H1 (cell line): ENCODE results near the gene MACROD2. TPM values are rescaled to one million over a fixed set of nuclear protein-coding genes. Genes with fewer than 3 reads are reported as not detected.

Experiments used
- CTCF ChIA-PET: fragments of 300-600 bp; sonication (Branson Sonifier 250); formaldehyde crosslinking; loops from one replicate; lab custom pipeline; 2021; ENCODE audit not compliant: partially characterized antibody; lab: Charles Lee
- POLR2A ChIA-PET: fragments of 300-600 bp; sonication (Branson Sonifier 250); formaldehyde crosslinking; loops from one replicate; lab custom pipeline; 2021; ENCODE audit warnings: inconsistent platforms; ENCODE audit not compliant: partially characterized antibody; lab: Charles Lee
- DNase-seq, 2 experiments: peaks; one replicate each; pipeline versions ENCODE4 v3.0.0 to v3.0.0-alpha.2; 2010 to 2022; ENCODE audit warnings: low spot score in 2 of 2, low read depth in 1 of 2, mixed read lengths in 1 of 2
- FAIRE-seq: peaks from 2 replicates; lab custom pipeline; 2011; peaks lifted over from hg19 to GRCh38; lab: Jason Lieb, UNC
- H2AFZ ChIP-seq: 2 replicates; pipeline ENCODE4 v1.8.1; 2012; ENCODE audit warnings: low read length, inconsistent platforms
- H2AK5ac ChIP-seq: 2 replicates; pipeline ENCODE4 v1.6.1; 2013; ENCODE audit warnings: low read depth, low read length
- H2BK120ac ChIP-seq: replicated peaks from 2 replicates; pipeline ENCODE3; 2013; ENCODE audit warnings: low read depth, low read length, inconsistent platforms
- H2BK12ac ChIP-seq: 2 replicates; pipeline ENCODE4 v1.6.1; 2013; ENCODE audit warnings: low read depth, low read length
- H2BK15ac ChIP-seq: 2 replicates; pipeline ENCODE4 v1.6.1; 2013; ENCODE audit warnings: low read length
- H2BK20ac ChIP-seq: 2 replicates; pipeline ENCODE4 v1.6.1; 2013; ENCODE audit warnings: low read length
- H2BK5ac ChIP-seq: 2 replicates; pipeline ENCODE4 v1.6.1; 2013; ENCODE audit warnings: low read depth, low read length
- H3K14ac ChIP-seq: 2 replicates; pipeline ENCODE4 v1.6.1; 2013; ENCODE audit warnings: inconsistent platforms; ENCODE audit not compliant: insufficient read length
- H3K18ac ChIP-seq: 2 replicates; pipeline ENCODE4 v1.6.1; 2013; ENCODE audit warnings: low read length; ENCODE audit errors: extremely low read depth
- H3K23ac ChIP-seq: 2 replicates; pipeline ENCODE4 v1.6.1; 2013; ENCODE audit warnings: inconsistent platforms; ENCODE audit not compliant: insufficient read length
- H3K23me2 ChIP-seq: 2 replicates; pipeline ENCODE4 v1.6.1; 2013; ENCODE audit warnings: low read depth, low read length
- H3K27ac ChIP-seq: 2 replicates; pipeline ENCODE4 v1.6.1; 2011; ENCODE audit warnings: low read depth, low read length, inconsistent platforms
- H3K27me3 ChIP-seq, 4 experiments: replicated peaks in 1 of 4; 1 replicate in 1 of 4; 2 replicates in 3 of 4; pipeline versions ENCODE4 v1.6.1 to v1.8.1; 2011 to 2013; ENCODE audit warnings: low read length in 3 of 4, mild to moderate bottlenecking in 3 of 4, inconsistent platforms in 2 of 4, mixed read lengths in 2 of 4, moderate library complexity in 1 of 4; ENCODE audit not compliant: control insufficient read depth in 3 of 4, insufficient read depth in 3 of 4; ENCODE audit errors: extremely low read depth in 1 of 4
- H3K36me3 ChIP-seq, 4 experiments: 2 replicates each; pipeline versions ENCODE4 v1.6.1 to v1.8.1; 2011 to 2013; ENCODE audit warnings: mild to moderate bottlenecking in 4 of 4, low read length in 3 of 4, moderate library complexity in 2 of 4, control low read depth in 1 of 4, inconsistent platforms in 1 of 4; ENCODE audit not compliant: insufficient read depth in 4 of 4, control insufficient read depth in 2 of 4
- H3K4ac ChIP-seq: replicated peaks from 2 replicates; pipeline ENCODE3; 2013; ENCODE audit warnings: low read length, low read depth, mixed read lengths, inconsistent platforms; ENCODE audit not compliant: insufficient read length
- H3K4me1 ChIP-seq, 4 experiments: replicated peaks in 1 of 4; 1 replicate in 1 of 4; 2 replicates in 3 of 4; pipeline versions ENCODE4 v1.6.1 to v1.8.1; 2011 to 2013; ENCODE audit warnings: low read length in 3 of 4, inconsistent platforms in 2 of 4, mixed read lengths in 1 of 4; ENCODE audit not compliant: insufficient read depth in 4 of 4, control insufficient read depth in 3 of 4
- H3K4me2 ChIP-seq, 2 experiments: 2 replicates each; pipeline versions ENCODE4 v1.6.1 to v1.8.1; 2011 to 2013; ENCODE audit warnings: low read depth in 2 of 2, low read length in 2 of 2, control low read depth in 1 of 2, inconsistent platforms in 1 of 2, mild to moderate bottlenecking in 1 of 2; ENCODE audit not compliant: insufficient read depth in 1 of 2
- H3K4me3 ChIP-seq, 4 experiments: fragments of 200-600, 300-600 bp in 1 of 4; sonication (generic), shearing (Covaris generic), sonication (Bioruptor Twin) in 1 of 4; 2 replicates each; pipeline versions ENCODE4 v1.5.1 to v1.8.1; 2011 to 2016; ENCODE audit warnings: low read length in 4 of 4, low read depth in 3 of 4, control low read depth in 2 of 4, inconsistent platforms in 2 of 4, mild to moderate bottlenecking in 2 of 4, mixed read lengths in 1 of 4, moderate library complexity in 1 of 4; ENCODE audit not compliant: insufficient read depth in 2 of 4; ENCODE audit errors: extremely low read depth in 1 of 4
- H3K56ac ChIP-seq: replicated peaks from 2 replicates; pipeline ENCODE3; 2013; ENCODE audit warnings: low read depth, mild to moderate bottlenecking, mixed read lengths, low read length, inconsistent platforms; ENCODE audit not compliant: insufficient read length
- H3K79me1 ChIP-seq: 2 replicates; pipeline ENCODE4 v1.6.1; 2013; ENCODE audit warnings: low read depth, low read length, control low read depth
- H3K79me2 ChIP-seq, 2 experiments: 2 replicates each; pipeline versions ENCODE4 v1.6.1 to v1.8.1; 2012 to 2013; ENCODE audit warnings: low read length in 2 of 2, mild to moderate bottlenecking in 2 of 2, inconsistent platforms in 1 of 2; ENCODE audit not compliant: insufficient read depth in 2 of 2, control insufficient read depth in 1 of 2
- H3K9ac ChIP-seq, 4 experiments: replicated peaks in 1 of 4; 1 replicate in 1 of 4; 2 replicates in 3 of 4; pipeline versions ENCODE4 v1.6.1 to v1.8.1; 2011 to 2013; ENCODE audit warnings: low read depth in 3 of 4, low read length in 3 of 4, control low read depth in 2 of 4, mild to moderate bottlenecking in 2 of 4, moderate library complexity in 2 of 4, inconsistent platforms in 1 of 4; ENCODE audit errors: extremely low read depth in 1 of 4
- H3K9me3 ChIP-seq, 2 experiments: 2 replicates each; pipeline versions ENCODE4 v1.6.1 to v1.8.1; 2012 to 2013; ENCODE audit warnings: mild to moderate bottlenecking in 2 of 2, moderate library complexity in 2 of 2, control low read depth in 1 of 2, inconsistent platforms in 1 of 2, low read depth in 1 of 2, low read length in 1 of 2, mixed read lengths in 1 of 2; ENCODE audit not compliant: insufficient read depth in 2 of 2
- H4K20me1 ChIP-seq, 2 experiments: replicated peaks in 1 of 2; 2 replicates each; pipeline versions ENCODE3 to v1.8.1; 2011 to 2013; ENCODE audit warnings: inconsistent platforms in 2 of 2, low read length in 2 of 2, mild to moderate bottlenecking in 1 of 2; ENCODE audit not compliant: insufficient read depth in 2 of 2, control insufficient read depth in 1 of 2
- H4K5ac ChIP-seq: 2 replicates; pipeline ENCODE4 v1.6.1; 2013; ENCODE audit warnings: low read length, low read depth, mixed read lengths, inconsistent platforms; ENCODE audit not compliant: insufficient read length
- H4K8ac ChIP-seq: 2 replicates; pipeline ENCODE4 v1.8.0; 2013; ENCODE audit warnings: mild to moderate bottlenecking, moderate library complexity, low read length, inconsistent platforms; ENCODE audit not compliant: insufficient read depth; ENCODE audit errors: extremely low read depth
- H4K91ac ChIP-seq: replicated peaks from 2 replicates; pipeline ENCODE3; 2013; ENCODE audit warnings: low read length, mixed read lengths, inconsistent platforms; ENCODE audit not compliant: insufficient read length
- ASH2L ChIP-seq: fragments of 200-600, 300-600 bp; sonication (generic); IDR thresholded peaks from one replicate; pipeline ENCODE4 v1.7.1; 2017; ENCODE audit warnings: low read length
- CEBPB ChIP-seq: IDR thresholded peaks from 2 replicates; pipeline ENCODE4 v1.6.1; 2012; ENCODE audit warnings: low read depth, low read length
- GABPA ChIP-seq: IDR thresholded peaks from 2 replicates; pipeline ENCODE4 v1.6.1; 2011; ENCODE audit warnings: mild to moderate bottlenecking, low read length, moderate library complexity, borderline replicate concordance; ENCODE audit not compliant: insufficient read depth
- KDM5A ChIP-seq: fragments of 200-600 bp; IDR thresholded peaks from 2 replicates; pipeline ENCODE4 v1.7.1; 2012; ENCODE audit warnings: mild to moderate bottlenecking, low read length, inconsistent platforms, mixed read lengths
- NANOG ChIP-seq: IDR thresholded peaks from 2 replicates; pipeline ENCODE4 v1.6.1; 2011; ENCODE audit warnings: low read length, low read depth, mild to moderate bottlenecking, inconsistent platforms; ENCODE audit not compliant: insufficient read depth, poor library complexity, severe bottlenecking
- NRF1 ChIP-seq: IDR thresholded peaks from 2 replicates; pipeline ENCODE4 v1.6.1; 2011; ENCODE audit warnings: mild to moderate bottlenecking, low read depth, low read length, improper control_type of control experiment
- RAD21 ChIP-seq, 2 experiments: IDR thresholded peaks in 1 of 2; conservative IDR thresholded peaks in 1 of 2; 2 replicates each; pipeline ENCODE4 v1.6.1; 2011; ENCODE audit warnings: low read depth in 2 of 2, low read length in 2 of 2, improper control_type of control experiment in 1 of 2, inconsistent platforms in 1 of 2, mild to moderate bottlenecking in 1 of 2, moderate library complexity in 1 of 2
- RNF2 ChIP-seq: fragments of 200-900, 300-1000 bp; sonication (generic); IDR thresholded peaks from 2 replicates; pipeline ENCODE4 v1.7.1; 2016; ENCODE audit warnings: borderline replicate concordance, low read depth, mild to moderate bottlenecking, antibody characterized with exemption, low read length; ENCODE audit not compliant: poor library complexity, severe bottlenecking; ENCODE audit errors: missing control alignments
- SAP30 ChIP-seq: fragments of 300-600 bp; sonication (generic); IDR thresholded peaks from 2 replicates; pipeline ENCODE4 v1.7.1; 2012; ENCODE audit warnings: low read length, moderate library complexity, mild to moderate bottlenecking, inconsistent platforms; ENCODE audit not compliant: insufficient read depth, insufficient replicate concordance
- SIN3A ChIP-seq, 2 experiments: IDR thresholded peaks in 1 of 2; conservative IDR thresholded peaks in 1 of 2; 2 replicates each; pipeline ENCODE4 v1.6.1; 2011 to 2012; ENCODE audit warnings: low read length in 2 of 2, improper control_type of control experiment in 1 of 2, low read depth in 1 of 2, mild to moderate bottlenecking in 1 of 2
- SIRT6 ChIP-seq: IDR thresholded peaks from one replicate; pipeline ENCODE4 v1.7.1; 2012; ENCODE audit warnings: low read length, inconsistent platforms
- SP2 ChIP-seq: IDR thresholded peaks from 2 replicates; pipeline ENCODE4 v1.6.1; 2012; ENCODE audit warnings: mild to moderate bottlenecking, low read length, inconsistent platforms
- TAF1 ChIP-seq: IDR thresholded peaks from 2 replicates; pipeline ENCODE4 v1.6.1; 2011; ENCODE audit warnings: mild to moderate bottlenecking, low read depth, low read length
- TCF12 ChIP-seq: IDR thresholded peaks from 2 replicates; pipeline ENCODE4 v1.6.1; 2011; ENCODE audit warnings: low read depth, mild to moderate bottlenecking, low read length
- WGBS, 2 experiments: shearing (Covaris generic) in 1 of 2; methylation state at CpG; one replicate each; pipeline versions ENCODE4 v1.1.6 to v1.1.7; 2013 to 2015; ENCODE audit warnings: low lambda C conversion rate in 2 of 2, mixed read lengths in 2 of 2, inconsistent platforms in 1 of 2, low coverage in 1 of 2, missing lambda C conversion rate in 1 of 2; ENCODE audit not compliant: insufficient replicate concordance in 2 of 2, insufficient coverage in 1 of 2, insufficient read length in 1 of 2; ENCODE audit errors: extremely low coverage in 1 of 2, missing lambda C conversion rate in 1 of 2; 5-methylcytosine and 5-hydroxymethylcytosine counted together
- polyA plus RNA-seq, 7 experiments: library from polyadenylated mRNA; depleted of rRNA in 3 of 7; stranded (reverse) in 5 of 7; unstranded in 2 of 7; fragments of >200 nt in 5 of 7; fragments of 200-250 nt in 2 of 7; gene quantifications; 1 replicate in 5 of 7; 2 replicates in 1 of 7; 4 replicates in 1 of 7; pipeline versions ENCODE4 v1.2.1 to v1.2.3, GENCODE V29; 2011 to 2013; ENCODE audit warnings: missing spikeins in 2 of 7, mixed read lengths in 2 of 7
- total RNA-seq: library from RNA; stranded (reverse); fragmentation: NEBNext Ultra II Directional; extraction: Animal tissue kit (Norgen Biotek cat#: 25700); gene quantifications from 2 replicates; pipeline ENCODE4 v1.2.1, GENCODE V29; 2021

Gene MACROD2
- total and polyA plus RNA-seq, 2 of the 8 experiments (the other 6 are each of a cell fraction or from before 2014, with no cell fraction given): 0.70 to 3.9 TPM

- Histone ChIP-seq H3K9ac (no peak overlapping the region), H3K79me1 (no peaks in the 10 kb centered on the region), H3K4me3 (no peak overlapping the region), H3K56ac (no peak overlapping the region), H3K23ac (no peak overlapping the region), H3K4me1 (no peaks in the 10 kb centered on the region; a peak in 1 of 7 replicates), H2AK5ac (no peak overlapping the region), H3K9me3 (no peaks in the 10 kb centered on the region), H3K4me2 (no peak overlapping the region), H3K14ac (no peak overlapping the region), H2AFZ (no peak overlapping the region), H3K23me2 (no peaks in the 10 kb centered on the region), H3K4ac (no peak overlapping the region), H3K79me2 (no peaks in the 10 kb centered on the region), H2BK5ac (no peak overlapping the region), H4K8ac (no peak overlapping the region), H3K18ac (no peak overlapping the region), H3K36me3 (no peaks in the 10 kb centered on the region), H2BK120ac (no peak overlapping the region), H2BK15ac (no peak overlapping the region), H4K91ac (no peak overlapping the region), H4K5ac (no peak overlapping the region), H4K20me1 (no peaks in the 10 kb centered on the region), H3K27ac (no peak overlapping the region), H2BK12ac (no peak overlapping the region), H2BK20ac (no peak overlapping the region), H3K27me3 (no peaks in the 10 kb centered on the region; a peak in 1 of 7 replicates)
- DNase-seq (no peak), FAIRE-seq (no peak)
- 83% methylated on average over 1 of the region's 1 CpG; no CpG with 5 or more reads in 1 of the 2 experiments for WGBS, 2 experiments
- ChIA-PET POLR2A (interaction anchor here (0.7 kb wide), 1 partner anchor 11 kb away, joined by 4 read pairs; no protein-coding TSS in a partner anchor), CTCF (no interaction called here)
- no peak for TF ChIP-seq RNF2
- no peak for TF ChIP-seq SIRT6
- TF ChIP-seq NRF1: no peak
- TF ChIP-seq RAD21 (IDR thresholded peaks at IDR 0.05 in 1 of 2, conservative IDR thresholded peaks at IDR 0.05 in 1 of 2; ENCODE audit: low read depth in 2 of 2, low read length in 2 of 2): no peak
- TF ChIP-seq SAP30: no peak
- no peak for TF ChIP-seq SP2
- TF ChIP-seq CEBPB: no peak
- no peak for TF ChIP-seq GABPA
- TF ChIP-seq TCF12: no peak
- no peak for TF ChIP-seq TAF1
- no peak for TF ChIP-seq KDM5A
- TF ChIP-seq NANOG: no peak
- TF ChIP-seq ASH2L: no peak
- no peak for TF ChIP-seq SIN3A (conservative IDR thresholded peaks at IDR 0.05 in 1 of 2, IDR thresholded peaks at IDR 0.05 in 1 of 2; ENCODE audit: low read depth in 1 of 2, low read length in 2 of 2)
These were observed 1621.3 kb downstream of the MACROD2 start for GRCh38 chr20:15616626-15617025.
